Stimulated activated CD4-positive, alpha-beta T cell treated with anti-CD3 and anti-CD28 coated beads, Interleukin-15, amount 100 ng/mL, for 1 hour (primary cell): ENCODE results near the gene GJD4.

Experiments used
- DNase-seq, 2 donors: peaks; one replicate each; pipeline ENCODE4 v3.0.0-alpha.2; 2020; ENCODE audit warnings: low read depth in 1 of 2, low spot score in 1 of 2

Gene GJD4

DNA sequence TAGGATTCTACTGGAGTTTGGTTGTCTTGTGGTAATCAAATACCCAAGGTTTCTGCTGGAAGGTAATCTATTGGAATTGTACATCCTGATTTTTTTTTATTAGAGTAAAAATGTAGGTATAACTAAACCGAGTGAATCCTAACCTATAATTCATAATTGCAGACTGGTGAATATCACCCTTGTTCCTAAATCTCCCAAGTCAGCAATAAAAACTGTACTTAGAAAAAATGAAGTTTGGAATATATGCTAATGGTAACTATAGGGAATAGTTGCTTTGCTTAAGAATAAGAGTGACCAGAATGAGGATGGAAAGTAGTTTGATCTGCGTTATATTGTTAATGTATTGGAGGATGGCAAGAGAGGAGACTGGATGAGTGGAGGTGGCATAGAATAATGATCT is 47.7 kb downstream of the GJD4 start:
- no peak for DNase-seq

DNA sequence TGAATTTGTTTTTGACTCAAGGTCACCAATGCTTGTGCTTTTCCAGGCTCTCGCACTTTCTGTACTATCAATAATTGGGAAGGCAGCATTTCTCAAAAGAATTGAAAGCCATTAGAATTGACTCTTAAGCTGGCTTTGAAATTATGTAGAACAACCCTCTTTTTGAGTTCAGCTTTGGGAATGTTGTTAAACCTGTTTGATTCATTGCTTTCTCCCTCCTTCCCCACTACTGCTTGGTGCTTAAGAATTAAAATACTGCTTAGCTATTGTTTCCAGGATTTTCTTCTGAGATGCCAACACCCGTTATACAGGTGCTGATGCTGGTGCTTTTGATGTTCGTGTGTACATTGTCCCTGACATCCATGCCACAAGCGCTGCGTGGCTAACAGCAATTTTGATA is 52.5 kb downstream of the GJD4 start:
- no peak for DNase-seq
